ENCODE data around the gene PRDM16.

GRCh38 chr1:3163356-3163755, 94.4 kb downstream of the PRDM16 start:
- TF ChIP-seq POLR2A (IDR thresholded peaks at IDR 0.05; ENCODE audit: low read length): no peak
- TF ChIP-seq GATA1 (IDR thresholded peaks at IDR 0.05; ENCODE audit: low read depth, low read length): no peak

All from erythroblast (primary cell).